Left cardiac atrium (tissue), 4 donors: ENCODE measurements around the gene ZSCAN12. TPM values are rescaled to one million over a fixed set of nuclear protein-coding genes. Genes with fewer than 3 reads are reported as not detected.

ENCODE experiments used
- ATAC-seq, 2 donors: fragments of 200-7000 bp; cut with Tn5 transposase; one replicate each; pipeline ENCODE4 v1.9.1; 2020; ENCODE audit warnings: mild to moderate bottlenecking in 2 of 2, moderate library complexity in 2 of 2
- DNase-seq: peaks from one replicate; pipeline ENCODE4 v3.0.0-alpha.2; 2020
- intact Hi-C, 2 donors: fragments of 100-400 bp; cut with DNase I; formaldehyde crosslinking; loops; one replicate each; pipeline versions ENCODE4 v1.14.1 to v1.15.1; 2022 to 2023
- total RNA-seq, 2 donors: library from RNA; stranded (reverse); fragmentation: NEBNext Ultra II Directional; extraction: Animal tissue kit (Norgen Biotek cat#: 25700); gene quantifications; one replicate each; pipeline ENCODE4 v1.2.1, GENCODE V29; 2021
- donor health status: DM: no; HTN: yes; CAD: no.
- donor health status: DM: no; HTN: yes; CAD: no; lungs with severe emphysema.
- donor health status: DM: yes; HTN: yes; CAD: no.
- donor health status: Dilated cardiomyopathy.

The ZSCAN12 gene
- total RNA-seq, 2 donors from 2014 or later: 2.6 to 3.7 TPM

DNA sequence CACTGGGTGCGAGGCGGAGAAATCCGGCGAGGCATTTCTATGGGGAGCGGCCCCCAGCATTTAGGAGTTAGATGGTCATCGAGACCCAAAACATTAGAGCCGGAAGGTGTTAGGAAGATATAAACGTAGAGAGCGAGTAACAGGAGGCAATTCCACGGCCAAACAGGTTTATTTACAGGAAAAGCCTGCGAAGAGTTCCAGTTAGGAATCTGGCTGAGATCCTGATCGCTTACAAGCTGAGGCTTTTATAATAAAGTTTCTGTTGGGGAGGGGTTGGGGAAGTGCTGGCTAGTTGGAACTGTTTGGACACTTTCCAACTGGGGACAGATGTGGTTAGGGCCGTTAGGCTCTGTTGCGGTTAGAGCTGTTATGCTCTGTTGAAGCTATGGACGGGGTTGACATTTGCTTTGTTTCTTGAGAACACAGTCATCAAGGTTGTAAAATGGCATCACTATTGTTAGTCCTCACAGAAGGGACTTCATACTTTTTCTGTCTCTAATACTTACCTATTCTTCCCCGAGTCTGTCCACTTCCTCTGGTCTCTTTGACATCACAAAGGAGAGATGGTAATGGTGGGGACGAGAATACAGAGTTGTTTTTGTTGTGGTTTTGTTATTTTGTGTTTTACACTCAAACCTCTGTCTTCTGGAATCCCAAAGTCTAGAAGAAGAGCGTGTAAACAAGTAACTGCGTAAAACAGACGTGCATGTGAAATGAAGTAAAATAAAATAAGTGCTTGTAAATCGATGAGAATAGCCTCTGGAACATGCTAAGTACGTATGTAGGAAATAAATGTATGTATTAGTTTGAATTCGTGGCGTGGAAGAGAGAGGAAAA is 63.0 kb downstream of the ZSCAN12 start:
- peak; percentile 52 to 54 for ATAC-seq
- intact Hi-C loops: no loop called here
- no peak for DNase-seq

DNA sequence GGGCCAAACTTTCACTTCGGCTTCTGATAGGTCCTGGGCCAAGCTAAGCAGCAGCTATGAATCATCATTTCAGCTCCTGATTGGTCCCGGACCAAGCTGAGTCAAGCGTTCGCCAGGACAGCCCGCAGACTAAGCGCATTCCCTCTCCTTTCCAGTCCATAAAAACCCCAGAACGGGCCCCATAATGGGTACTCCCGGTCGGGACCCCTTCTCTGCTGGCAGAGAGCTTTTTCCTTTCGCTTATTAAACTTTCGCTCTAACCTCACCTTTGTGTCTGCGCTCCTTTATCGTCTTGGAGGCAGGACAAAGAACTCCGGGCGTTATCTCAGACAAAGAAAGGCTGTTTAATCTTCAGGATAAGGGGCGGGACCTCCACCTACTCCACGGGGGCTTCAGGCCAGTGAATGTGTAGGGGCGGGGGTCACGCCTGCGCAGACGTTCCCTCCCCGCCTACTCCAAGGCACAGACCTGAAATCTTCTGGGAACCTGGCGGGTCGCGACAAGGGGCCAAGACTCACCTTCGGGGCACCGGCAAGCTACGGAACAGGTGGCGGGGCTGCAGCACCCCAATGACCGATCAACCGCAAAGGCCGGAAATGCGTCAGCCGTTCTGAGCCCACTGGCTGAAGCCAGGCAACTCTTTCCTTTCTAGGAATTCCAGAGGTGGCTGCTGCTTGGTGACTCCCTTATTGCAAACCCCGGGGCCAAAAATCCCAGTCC is 63.8 kb downstream of the ZSCAN12 start, which contains the start of gene ZSCAN31:
ZSCAN31 (minus strand) TSS at position 585 of the 720 bp plus-strand sequence. CDS start 6,465 bp downstream, outside the sequence.
- DNase-seq (peak; percentile 96), ATAC-seq (peak; percentile 97 to 98)
- intact Hi-C loops: no loop called here

DNA sequence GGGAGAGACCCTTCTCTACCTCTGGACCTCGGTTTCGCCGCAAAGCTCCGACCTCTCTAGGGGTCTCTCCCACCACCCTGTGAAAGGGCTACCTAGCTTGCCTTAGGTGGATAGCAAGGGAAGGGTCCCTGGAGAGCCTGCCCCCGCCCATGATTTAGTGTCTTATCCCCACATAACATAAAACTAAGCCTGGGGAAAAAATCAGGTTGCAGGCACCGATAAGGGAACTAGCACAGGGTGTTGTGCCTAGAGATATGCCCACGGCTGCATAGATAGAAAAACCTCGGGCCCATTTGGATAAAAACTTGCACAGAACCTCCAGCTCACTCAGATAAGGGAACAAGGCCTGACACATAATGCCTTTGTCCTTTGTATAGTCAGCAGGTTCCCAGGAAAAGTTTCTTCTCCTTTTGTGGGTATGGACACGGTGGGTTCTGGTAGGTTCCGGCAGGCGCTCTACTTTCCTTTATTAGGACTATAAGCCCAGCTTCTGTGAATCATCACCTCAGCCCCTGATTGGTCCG is 64.4 kb downstream of the ZSCAN12 start:
- intact Hi-C loops: no loop called here
- ATAC-seq (no peak), DNase-seq (no peak)

DNA sequence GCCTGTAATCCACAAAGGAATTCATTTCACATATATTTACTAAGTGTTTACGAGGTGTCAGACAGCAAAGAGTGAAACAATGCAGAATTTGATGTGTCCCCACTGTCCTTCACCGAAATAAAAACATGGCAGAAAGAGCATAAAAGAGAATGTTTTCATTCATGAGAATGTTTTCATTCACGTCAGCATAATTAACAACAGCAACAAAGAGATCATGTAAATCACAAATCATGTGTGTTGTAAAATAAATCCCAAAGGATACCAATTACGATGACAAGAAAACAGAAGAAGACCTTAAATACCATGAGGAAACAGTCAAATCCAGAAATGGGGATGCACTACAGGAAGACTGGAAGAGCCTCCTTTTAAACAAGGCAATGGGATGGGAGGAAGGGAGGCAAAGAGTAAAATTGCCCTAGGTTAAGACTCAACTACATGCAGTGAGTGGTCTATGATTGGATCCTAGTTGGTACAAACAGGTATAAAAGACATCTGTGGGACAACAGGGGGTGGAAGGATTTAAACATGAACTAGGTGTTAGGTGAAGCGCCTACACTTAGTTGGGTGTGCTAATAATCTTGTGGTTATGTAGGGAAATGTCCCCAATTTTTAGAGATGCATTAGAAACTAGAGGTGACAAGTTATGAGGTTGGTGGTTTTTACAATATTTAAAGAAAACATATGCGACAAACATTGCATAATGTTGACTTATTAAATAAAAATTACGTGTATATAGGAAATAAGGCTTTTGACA is 65.1 kb downstream of the ZSCAN12 start:
- no peak for ATAC-seq
- intact Hi-C loops: loop anchor here in 1 of 2 donors (5.0 kb wide), 1 partner anchor 67 kb away; the partner anchor contains the start of gene ZSCAN26
- DNase-seq: no peak

DNA sequence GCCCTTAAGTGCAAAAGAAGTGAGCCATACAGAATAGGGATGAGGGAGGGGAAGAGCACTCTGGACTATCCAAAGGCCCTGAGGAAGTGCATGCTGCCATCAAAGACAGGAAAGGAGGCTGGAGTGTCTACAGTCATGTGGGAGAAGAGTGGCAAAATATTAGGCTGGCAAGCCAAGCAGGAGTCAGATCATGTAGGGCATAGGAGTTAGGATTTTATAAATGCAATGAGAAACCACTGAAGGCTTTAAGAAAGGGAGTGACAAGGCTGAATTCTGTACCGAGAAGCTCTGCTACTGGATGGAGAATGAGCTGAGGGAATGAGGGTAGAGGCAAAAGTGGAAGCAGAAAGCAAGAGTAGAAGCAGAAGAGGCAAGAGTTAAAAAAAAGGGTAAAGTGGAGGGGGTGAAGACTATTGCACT is 65.9 kb downstream of the ZSCAN12 start:
- intact Hi-C loops: loop anchor here in 1 of 2 donors (5.0 kb wide), 1 partner anchor 66 kb away; the partner anchor contains the start of gene ZSCAN26
- no peak for ATAC-seq
- no peak for DNase-seq

DNA sequence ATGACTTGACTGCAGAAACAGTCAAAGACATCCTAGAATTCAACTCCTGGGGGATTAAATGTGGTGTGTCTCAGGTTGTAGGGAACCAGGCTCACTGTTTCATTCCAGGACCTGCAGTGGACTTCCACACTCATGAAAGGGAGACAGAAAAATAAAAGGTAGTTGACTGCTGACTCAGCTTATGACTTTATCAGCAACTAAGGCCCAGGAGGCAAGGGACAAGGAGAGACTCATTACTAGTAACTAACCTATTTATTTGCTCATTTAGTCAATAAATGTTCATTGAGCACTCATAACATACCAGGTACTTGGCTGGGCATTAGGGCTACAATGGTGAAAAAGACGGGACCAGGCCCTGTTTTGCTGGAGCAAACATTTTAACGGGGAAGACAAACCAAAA is 66.5 kb downstream of the ZSCAN12 start:
- DNase-seq (no peak), ATAC-seq (no peak)
- intact Hi-C loops: loop anchor here in 1 of 2 donors (5.0 kb wide), 1 partner anchor 66 kb away; the partner anchor contains the start of gene ZSCAN26

DNA sequence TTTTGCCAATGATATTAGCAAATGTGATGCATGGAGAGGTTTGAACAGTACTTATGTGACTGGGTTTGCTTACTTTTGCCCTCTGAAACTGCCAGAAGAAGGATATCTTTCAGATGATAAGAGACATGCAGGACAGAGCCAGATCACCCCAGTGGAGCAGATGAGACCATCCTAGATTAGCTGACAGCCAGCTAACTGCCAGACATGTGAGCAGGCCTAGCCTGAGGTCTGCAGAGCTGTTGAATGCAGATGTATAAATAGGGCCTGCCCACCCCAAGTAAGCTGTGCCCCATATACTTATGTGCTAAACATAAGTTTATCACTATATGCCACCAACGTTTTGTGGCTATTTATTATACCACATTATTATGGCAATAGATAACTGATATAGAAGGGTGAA is 69.5 kb downstream of the ZSCAN12 start:
- DNase-seq (no peak), ATAC-seq (peak in 1 of 2 donors; percentile 22)
- intact Hi-C loops: loop anchor here in 1 of 2 donors (5.0 kb wide), 1 partner anchor 63 kb away; the partner anchor contains the start of gene ZSCAN26

Other genes starting within 250 kb of the ZSCAN12 start
- 1 to 10 TPM; 9.2 to 9.6 TPM for gene ZSCAN9, start 174.5 kb downstream of the ZSCAN12 start, total RNA-seq
- 1 to 10 TPM; 2.3 to 3.1 TPM for gene ZKSCAN4, start 147.5 kb downstream of the ZSCAN12 start, total RNA-seq
- 1 to 10 TPM; 5.4 to 6.1 TPM for gene NKAPL, start 140.4 kb downstream of the ZSCAN12 start, total RNA-seq
- gene ZSCAN26, start 132.6 kb downstream of the ZSCAN12 start, total RNA-seq: 10 to 100 TPM in 1 of 2 donors, 1 to 10 TPM in 1; 8.8 to 11.9 TPM
- 1 to 10 TPM; 2.7 TPM for gene PGBD1, start 118.2 kb downstream of the ZSCAN12 start, total RNA-seq
- gene ZSCAN31, start 63.6 kb downstream of the ZSCAN12 start, total RNA-seq: 10 to 100 TPM in 1 of 2 donors, 1 to 10 TPM in 1; 8.4 to 11.4 TPM
- 1 to 10 TPM; 3.2 to 4.6 TPM for gene ZKSCAN3, start 49.8 kb downstream of the ZSCAN12 start, total RNA-seq
- gene ZSCAN23, start 43.7 kb upstream of the ZSCAN12 start, total RNA-seq: 1 to 10 TPM; 1.1 to 1.2 TPM
- not detected for gene GPX6, start 116.0 kb upstream of the ZSCAN12 start, total RNA-seq
- gene GPX5, start 126.1 kb upstream of the ZSCAN12 start, total RNA-seq: not detected